ENCODE results near the gene LIN28B. TPM values are rescaled to one million over a fixed set of nuclear protein-coding genes. Genes with fewer than 3 reads are reported as not detected.
A peak's percentile ranks its signal among the peaks of the same experiment; 100 is the strongest.
"Not testable (repeated sequence)": the region's sequence is repeated elsewhere in the genome, so short reads cannot be mapped to it uniquely, and the experiment has no call there.

The LIN28B gene
- total RNA-seq, 1 donor from 2014 or later: not detected

DNA sequence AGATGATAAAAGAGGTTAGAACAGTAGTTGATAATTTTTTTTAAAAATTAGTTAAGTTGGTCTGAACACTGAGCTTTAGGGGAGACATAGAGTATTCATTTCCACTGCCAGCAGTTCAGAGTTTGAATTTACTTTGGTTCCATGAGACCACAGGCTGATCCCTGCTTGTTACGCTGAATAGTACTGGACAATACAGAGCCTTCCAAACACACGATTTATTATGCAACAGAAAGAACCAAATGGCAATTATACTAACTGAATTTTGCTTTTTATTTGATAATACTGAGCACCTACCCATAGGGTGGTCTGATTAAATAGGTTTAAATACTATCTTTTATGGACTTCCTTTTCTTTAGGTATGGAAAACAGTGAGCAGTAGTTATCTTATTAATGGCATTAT lies 111.5 kb downstream of the LIN28B start:
- Histone ChIP-seq H3K27ac (no peak overlapping the region), H3K4me1 (no peaks in the 10 kb centered on the region), H3K4me3 (no peak overlapping the region), H3K9me3 (no peaks in the 10 kb centered on the region), H3K27me3 (no peaks in the 10 kb centered on the region), H3K36me3 (no peaks in the 10 kb centered on the region)
- TF ChIP-seq, protein P1, sequence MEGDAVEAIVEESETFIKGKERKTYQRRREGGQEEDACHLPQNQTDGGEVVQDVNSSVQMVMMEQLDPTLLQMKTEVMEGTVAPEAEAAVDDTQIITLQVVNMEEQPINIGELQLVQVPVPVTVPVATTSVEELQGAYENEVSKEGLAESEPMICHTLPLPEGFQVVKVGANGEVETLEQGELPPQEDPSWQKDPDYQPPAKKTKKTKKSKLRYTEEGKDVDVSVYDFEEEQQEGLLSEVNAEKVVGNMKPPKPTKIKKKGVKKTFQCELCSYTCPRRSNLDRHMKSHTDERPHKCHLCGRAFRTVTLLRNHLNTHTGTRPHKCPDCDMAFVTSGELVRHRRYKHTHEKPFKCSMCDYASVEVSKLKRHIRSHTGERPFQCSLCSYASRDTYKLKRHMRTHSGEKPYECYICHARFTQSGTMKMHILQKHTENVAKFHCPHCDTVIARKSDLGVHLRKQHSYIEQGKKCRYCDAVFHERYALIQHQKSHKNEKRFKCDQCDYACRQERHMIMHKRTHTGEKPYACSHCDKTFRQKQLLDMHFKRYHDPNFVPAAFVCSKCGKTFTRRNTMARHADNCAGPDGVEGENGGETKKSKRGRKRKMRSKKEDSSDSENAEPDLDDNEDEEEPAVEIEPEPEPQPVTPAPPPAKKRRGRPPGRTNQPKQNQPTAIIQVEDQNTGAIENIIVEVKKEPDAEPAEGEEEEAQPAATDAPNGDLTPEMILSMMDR (IDR thresholded peaks at IDR 0.05): no peak
- DNase-seq (ENCODE audit: low spot score in 2 of 2): no peak
- intact Hi-C loops (cut with DNase I): no loop called here

DNA sequence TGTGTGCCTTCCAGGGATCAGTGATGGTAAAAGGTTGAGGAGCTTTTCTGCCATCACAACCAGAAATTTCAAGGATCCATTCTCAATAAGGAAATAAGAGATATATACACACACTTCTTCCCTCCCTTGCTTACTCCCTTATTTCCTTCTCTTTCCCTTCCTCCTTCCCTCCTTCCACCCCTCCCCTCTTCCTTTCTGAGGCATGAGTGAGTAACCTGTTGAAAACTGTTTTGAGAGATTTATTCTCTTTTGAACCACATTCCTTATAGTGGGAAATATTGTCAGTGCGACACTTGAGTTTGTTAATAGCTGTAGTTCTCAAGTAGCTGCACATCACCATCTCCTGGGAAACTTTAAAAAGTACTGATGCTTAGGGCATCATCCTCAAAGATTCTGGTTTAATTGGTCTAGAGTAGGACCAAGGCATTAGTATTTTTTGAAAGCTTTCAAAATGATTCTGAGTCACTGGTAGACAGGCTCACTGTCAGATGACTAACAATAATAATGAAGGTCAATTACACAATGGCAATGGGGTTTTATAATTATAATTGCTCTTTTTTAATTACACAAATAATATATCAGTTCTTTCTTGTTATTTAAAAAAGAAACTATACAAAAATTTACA lies 113.0 kb downstream of the LIN28B start:
- no peak overlapping the region for H3K4me3 ChIP-seq
- H3K4me1 ChIP-seq: no peaks in the 10 kb centered on the region
- intact Hi-C loops (cut with DNase I): no loop called here
- no peaks in the 10 kb centered on the region for H3K27me3 ChIP-seq
- no peaks in the 10 kb centered on the region for H3K9me3 ChIP-seq
- TF ChIP-seq, protein P1 (IDR thresholded peaks at IDR 0.05): no peak
- no peak for DNase-seq (ENCODE audit: low spot score in 2 of 2)
- H3K36me3 ChIP-seq: no peaks in the 10 kb centered on the region
- no peak overlapping the region for H3K27ac ChIP-seq

DNA sequence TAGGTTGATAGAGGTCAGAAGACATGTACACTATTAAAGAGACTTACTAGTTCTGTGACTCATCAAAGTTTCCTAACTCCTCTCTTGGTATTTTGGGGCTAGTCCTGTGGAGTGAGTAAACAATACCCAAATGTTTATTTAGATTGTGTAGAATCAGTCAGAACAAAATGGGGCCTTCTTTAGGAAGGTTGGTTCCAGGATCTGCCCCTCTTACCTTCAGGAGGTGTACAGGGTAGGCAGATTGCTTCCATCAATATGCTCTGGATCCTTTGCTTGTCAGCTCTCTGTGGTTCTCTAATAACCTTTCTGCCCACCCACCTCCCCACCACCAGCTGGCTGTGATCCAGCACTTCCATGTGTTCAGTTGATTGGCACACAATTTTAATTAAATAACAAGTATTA lies 115.9 kb downstream of the LIN28B start:
- no peak overlapping the region for H3K4me3 ChIP-seq
- no peaks in the 10 kb centered on the region for H3K9me3 ChIP-seq
- peaks cover 6% of the 10 kb centered on the region for H3K27me3 ChIP-seq
- no peaks in the 10 kb centered on the region for H3K36me3 ChIP-seq
- no peak overlapping the region for H3K27ac ChIP-seq
- DNase-seq (ENCODE audit: low spot score in 2 of 2): no peak
- intact Hi-C loops (cut with DNase I): no loop called here
- H3K4me1 ChIP-seq: no peaks in the 10 kb centered on the region
- TF ChIP-seq, protein P1 (IDR thresholded peaks at IDR 0.05): no peak

DNA sequence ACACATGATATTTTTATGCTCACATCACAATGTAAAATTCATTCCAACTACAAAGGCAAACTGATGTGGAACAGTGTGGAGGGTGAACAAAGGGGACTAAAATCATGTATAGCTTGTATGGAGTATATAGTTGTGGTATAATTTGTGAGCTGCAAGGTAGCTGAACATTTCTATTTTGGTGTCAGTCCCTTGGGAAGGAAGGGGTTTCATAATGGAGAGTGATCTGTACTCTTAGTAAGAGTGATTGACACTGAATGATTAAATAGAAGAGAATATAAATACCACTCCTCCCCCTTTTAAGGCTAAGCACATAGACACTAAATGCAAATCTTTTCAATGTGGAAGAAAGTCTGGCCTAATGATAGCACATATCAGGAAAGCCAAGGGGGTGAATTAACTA lies 118.3 kb downstream of the LIN28B start:
- Histone ChIP-seq H3K27me3 (peaks cover 6% of the 10 kb centered on the region), H3K9me3 (no peaks in the 10 kb centered on the region), H3K36me3 (no peaks in the 10 kb centered on the region), H3K4me1 (no peaks in the 10 kb centered on the region), H3K27ac (no peak overlapping the region), H3K4me3 (no peak overlapping the region)
- intact Hi-C loops (cut with DNase I): no loop called here
- DNase-seq (ENCODE audit: low spot score in 2 of 2): no peak
- TF ChIP-seq, protein P1 (IDR thresholded peaks at IDR 0.05): no peak

DNA sequence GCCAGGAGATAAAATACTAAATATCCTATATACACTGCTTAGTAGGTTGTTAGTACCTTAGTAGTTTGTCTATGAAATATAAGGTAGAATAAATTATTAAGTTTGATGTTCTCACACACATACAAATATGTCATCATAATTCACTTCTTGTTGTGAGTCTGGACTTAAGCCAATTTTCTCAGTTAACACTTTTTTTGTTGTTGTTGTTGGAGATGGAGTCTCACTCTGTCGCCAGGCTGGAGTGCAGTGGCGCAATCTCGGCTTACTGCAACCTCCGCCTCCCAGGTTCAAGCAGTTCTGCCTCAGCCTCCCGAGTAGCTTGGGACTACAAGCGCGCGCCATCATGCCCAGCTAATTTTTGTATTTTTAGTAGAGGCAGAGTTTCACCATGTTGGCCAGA lies 119.5 kb downstream of the LIN28B start:
- H3K4me3 ChIP-seq; H3K4me1 ChIP-seq; H3K27me3 ChIP-seq; H3K27ac ChIP-seq; DNase-seq (ENCODE audit: low spot score in 2 of 2); H3K9me3 ChIP-seq; H3K36me3 ChIP-seq; intact Hi-C loops (cut with DNase I): not testable (repeated sequence)

DNA sequence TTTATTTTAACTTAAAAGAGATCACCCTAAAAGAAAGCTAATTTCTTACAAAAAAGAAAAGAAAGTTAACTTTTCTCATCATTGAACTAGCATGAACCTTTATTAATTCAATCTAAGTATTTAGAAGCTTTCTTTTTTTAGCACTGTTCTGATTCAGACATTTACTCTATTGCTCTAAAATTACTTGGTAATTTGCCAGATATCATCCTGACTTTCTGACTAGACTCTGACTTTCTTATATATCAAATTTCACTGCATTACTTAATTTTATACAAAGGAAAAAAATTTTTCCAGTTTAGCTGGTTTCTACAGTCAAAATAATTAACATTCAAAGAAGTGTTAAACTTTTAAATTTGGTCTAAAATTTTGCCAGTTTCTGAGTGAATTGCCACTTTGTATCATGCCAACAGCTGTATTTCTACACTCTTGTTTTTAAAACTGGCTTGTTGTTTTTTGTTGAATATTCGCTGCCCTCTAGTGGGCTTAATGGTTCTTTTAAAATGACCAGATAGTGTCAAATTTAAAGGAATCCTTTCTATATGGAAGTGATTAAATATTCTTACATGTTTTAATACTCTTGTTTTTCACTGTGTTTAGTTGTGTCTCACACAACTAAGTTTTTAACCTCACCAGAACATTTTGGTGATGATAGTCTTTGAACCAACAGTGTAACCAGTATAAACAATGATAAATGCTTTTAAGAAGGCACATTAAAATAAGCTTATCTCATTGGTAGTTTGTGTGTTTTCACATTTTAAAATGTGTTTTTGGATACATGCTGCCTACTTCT lies 120.9 kb downstream of the LIN28B start:
- Histone ChIP-seq H3K9me3 (no peaks in the 10 kb centered on the region), H3K4me3 (no peak overlapping the region), H3K27ac (no peak overlapping the region), H3K27me3 (peaks cover 6% of the 10 kb centered on the region), H3K36me3 (no peaks in the 10 kb centered on the region), H3K4me1 (no peaks in the 10 kb centered on the region)
- no peak for DNase-seq (ENCODE audit: low spot score in 2 of 2)
- intact Hi-C loops (cut with DNase I): no loop called here
- TF ChIP-seq, protein P1 (IDR thresholded peaks at IDR 0.05): peak in 1 of 3 experiments; percentile 26
